ENCODE results near the gene TMEM123.

GRCh38 chr11:102436976-102437375, 15.6 kb downstream of the TMEM123 start:
- TF ChIP-seq CTCF (conservative IDR thresholded peaks at IDR 0.05 in 1 of 2, IDR thresholded peaks at IDR 0.05 in 1 of 2; ENCODE audit: extremely low read depth in 1 of 2, insufficient read depth in 1 of 2, low read depth in 1 of 2, low read length in 2 of 2) (no peak), EZH2 (IDR thresholded peaks at IDR 0.05; ENCODE audit: borderline replicate concordance, low read length) (no peak)

Data from mammary epithelial cell (primary cell).